OCI-LY7 (cell line): ENCODE results near the gene HCFC2. TPM values are rescaled to one million over a fixed set of nuclear protein-coding genes. Genes with fewer than 3 reads are reported as not detected.

Experiments used
- BruUV-seq: library from RNA; stranded (reverse); fragments of 400-500 nt; replicated peaks from 2 replicates; lab custom pipeline; 2021; lab: Mats Ljungman, UMichigan
- CTCF ChIA-PET: fragments of 300-600 bp; sonication (Branson Sonifier 250); formaldehyde crosslinking; loops from one replicate; lab custom pipeline; 2022; ENCODE audit warnings: antibody characterized with exemption; ENCODE audit not compliant: unreplicated experiment; lab: Charles Lee
- POLR2A ChIA-PET: fragments of 300-600 bp; sonication (Branson Sonifier 250); formaldehyde crosslinking; loops from one replicate; lab custom pipeline; 2022; ENCODE audit warnings: antibody characterized with exemption; lab: Charles Lee
- DNase-seq: peaks from one replicate; pipeline ENCODE4 v3.0.0-alpha.2; 2015; ENCODE audit warnings: low spot score
- H2AFZ ChIP-seq: fragments of 200-600 bp; sonication (generic), shearing (Covaris generic); 2 replicates; pipeline ENCODE4 v1.6.1; 2014; ENCODE audit warnings: mild to moderate bottlenecking, antibody characterized with exemption, low read length, moderate library complexity
- H3K27ac ChIP-seq: fragments of 200-600 bp; sonication (generic); 2 replicates; pipeline ENCODE4 v1.5.1; 2014; ENCODE audit warnings: mixed run types, low read depth, mild to moderate bottlenecking, moderate library complexity, low read length, inconsistent platforms; ENCODE audit not compliant: poor library complexity, severe bottlenecking
- H3K36me3 ChIP-seq: fragments of 200-600 bp; sonication (generic); 2 replicates; pipeline ENCODE4 v1.6.1; 2014; ENCODE audit warnings: mild to moderate bottlenecking, antibody characterized with exemption, low read length, moderate library complexity, mixed read lengths; ENCODE audit not compliant: insufficient read depth
- H3K4me1 ChIP-seq: fragments of 200-600 bp; sonication (generic); 2 replicates; pipeline ENCODE4 v1.5.1; 2014; ENCODE audit warnings: mild to moderate bottlenecking, low read length; ENCODE audit not compliant: insufficient read depth, poor library complexity, severe bottlenecking
- H3K4me2 ChIP-seq: fragments of 200-600 bp; sonication (generic); 2 replicates; pipeline ENCODE4 v1.6.1; 2014; ENCODE audit warnings: mild to moderate bottlenecking, low read length
- H3K4me3 ChIP-seq: fragments of 200-600 bp; sonication (generic); 2 replicates; pipeline ENCODE4 v1.5.1; 2014; ENCODE audit warnings: mild to moderate bottlenecking, low read depth, low read length; ENCODE audit not compliant: poor library complexity, severe bottlenecking
- H3K79me2 ChIP-seq: fragments of 200-600 bp; sonication (generic); 2 replicates; pipeline ENCODE4 v1.6.1; 2016; ENCODE audit warnings: low read depth, mild to moderate bottlenecking, low read length, moderate library complexity, mixed read lengths; ENCODE audit not compliant: insufficient read depth
- H3K9me2 ChIP-seq: fragments of 200-600 bp; sonication (generic); 2 replicates; pipeline ENCODE4 v1.6.1; 2016; ENCODE audit warnings: mild to moderate bottlenecking, low read length, mixed read lengths; ENCODE audit not compliant: insufficient read depth
- H3K9me3 ChIP-seq: fragments of 200-600 bp; sonication (generic); 2 replicates; pipeline ENCODE4 v1.6.1; 2014; ENCODE audit warnings: mild to moderate bottlenecking, mixed run types, low read length, mixed read lengths
- H4K20me1 ChIP-seq: fragments of 200-600 bp; sonication (generic); 2 replicates; pipeline ENCODE4 v1.6.1; 2014; ENCODE audit warnings: mild to moderate bottlenecking, antibody characterized with exemption, low read length, moderate library complexity, mixed read lengths; ENCODE audit not compliant: insufficient read depth
- EZH2phosphoT487 ChIP-seq: fragments of 200-600 bp; sonication (generic); IDR thresholded peaks from 2 replicates; pipeline ENCODE4 v1.6.1; 2018; ENCODE audit warnings: low read depth, borderline replicate concordance, mild to moderate bottlenecking, mixed run types, antibody characterized with exemption, low read length, moderate library complexity, mixed read lengths
- intact Hi-C: fragments of 100-400 bp; cut with micrococcal nuclease; formaldehyde crosslinking; loops from one replicate; pipeline ENCODE4 v1.10.0; 2022; ENCODE audit not compliant: unreplicated experiment
- total RNA-seq, 2 experiments: library from RNA; depleted of rRNA in 1 of 2; stranded (reverse); fragments of >200 nt in 1 of 2; shearing (Covaris generic) in 1 of 2; gene quantifications; 2 replicates each; pipeline ENCODE4 v1.2.3, GENCODE V29; 2014 to 2022
- TF ChIP-seq, protein P1 (sequence below): fragments of 200-600 bp; sonication (generic); conservative IDR thresholded peaks from 2 replicates; pipeline ENCODE4 v1.5.1; 2014; ENCODE audit warnings: mild to moderate bottlenecking, antibody characterized with exemption, low read length, moderate library complexity, mixed read lengths

The HCFC2 gene
- total RNA-seq, 2 experiments from 2014 or later: 8.7 to 11.8 TPM

DNA sequence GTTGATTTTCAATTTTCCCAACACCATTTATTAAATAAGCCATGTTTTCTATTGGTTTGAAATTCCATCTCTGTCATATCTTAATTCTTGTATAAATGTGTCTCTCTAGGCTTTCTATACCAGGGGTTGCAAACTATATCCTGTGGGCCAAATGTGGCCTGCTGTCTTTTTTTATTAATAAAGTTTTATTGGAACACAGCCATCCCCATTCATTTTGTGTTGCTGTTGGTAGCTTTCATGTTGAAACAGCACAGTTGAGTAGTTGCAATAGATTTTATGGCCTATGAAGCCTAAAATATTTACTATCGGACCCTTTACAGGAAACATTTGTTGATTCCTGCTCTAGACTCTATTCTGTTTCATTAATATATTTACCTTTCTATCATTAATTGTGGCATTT, 9.4 kb downstream of the HCFC2 start:
- Histone ChIP-seq H3K4me2 (no peak overlapping the region), H3K9me2 (no peaks in the 10 kb centered on the region), H2AFZ (no peak overlapping the region), H3K4me1 (no peaks in the 10 kb centered on the region), H3K36me3 (peaks cover 34% of the 10 kb centered on the region), H3K27ac (no peak overlapping the region), H3K4me3 (no peak overlapping the region), H4K20me1 (no peaks in the 10 kb centered on the region), H3K79me2 (no peaks in the 10 kb centered on the region), H3K9me3 (no peaks in the 10 kb centered on the region)
- POLR2A ChIA-PET: no interaction called here
- CTCF ChIA-PET: no interaction called here
- TF ChIP-seq, protein P1, sequence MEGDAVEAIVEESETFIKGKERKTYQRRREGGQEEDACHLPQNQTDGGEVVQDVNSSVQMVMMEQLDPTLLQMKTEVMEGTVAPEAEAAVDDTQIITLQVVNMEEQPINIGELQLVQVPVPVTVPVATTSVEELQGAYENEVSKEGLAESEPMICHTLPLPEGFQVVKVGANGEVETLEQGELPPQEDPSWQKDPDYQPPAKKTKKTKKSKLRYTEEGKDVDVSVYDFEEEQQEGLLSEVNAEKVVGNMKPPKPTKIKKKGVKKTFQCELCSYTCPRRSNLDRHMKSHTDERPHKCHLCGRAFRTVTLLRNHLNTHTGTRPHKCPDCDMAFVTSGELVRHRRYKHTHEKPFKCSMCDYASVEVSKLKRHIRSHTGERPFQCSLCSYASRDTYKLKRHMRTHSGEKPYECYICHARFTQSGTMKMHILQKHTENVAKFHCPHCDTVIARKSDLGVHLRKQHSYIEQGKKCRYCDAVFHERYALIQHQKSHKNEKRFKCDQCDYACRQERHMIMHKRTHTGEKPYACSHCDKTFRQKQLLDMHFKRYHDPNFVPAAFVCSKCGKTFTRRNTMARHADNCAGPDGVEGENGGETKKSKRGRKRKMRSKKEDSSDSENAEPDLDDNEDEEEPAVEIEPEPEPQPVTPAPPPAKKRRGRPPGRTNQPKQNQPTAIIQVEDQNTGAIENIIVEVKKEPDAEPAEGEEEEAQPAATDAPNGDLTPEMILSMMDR: no peak
- TF ChIP-seq EZH2phosphoT487: no peak
- intact Hi-C loops: no loop called here
- no peak for DNase-seq
- BruUV-seq: no TSS peak

DNA sequence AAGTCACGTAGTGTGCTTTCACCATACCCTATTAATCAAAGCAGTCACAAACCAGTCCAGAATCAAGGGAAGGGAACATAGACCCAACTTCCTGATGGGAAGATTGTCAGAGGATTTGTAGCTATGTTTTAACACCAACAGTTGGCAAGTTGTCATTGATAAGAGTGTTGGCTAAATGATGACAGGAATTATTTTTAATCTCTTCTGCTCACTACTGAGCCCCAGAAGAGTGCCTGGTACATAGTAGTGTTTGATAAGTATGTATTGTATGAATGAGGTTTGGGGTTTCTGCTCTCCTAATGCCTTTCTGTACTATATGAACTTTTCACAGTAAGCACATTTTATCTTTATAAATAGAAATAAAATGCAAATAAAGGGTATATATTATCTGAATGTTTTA, 14.7 kb downstream of the HCFC2 start:
- intact Hi-C loops: no loop called here
- ChIA-PET CTCF (no interaction called here), POLR2A (no interaction called here)
- no TSS peak for BruUV-seq
- Histone ChIP-seq H3K4me3 (no peak overlapping the region), H3K9me2 (no peaks in the 10 kb centered on the region), H3K9me3 (no peaks in the 10 kb centered on the region), H3K4me2 (no peak overlapping the region), H2AFZ (no peak overlapping the region), H3K36me3 (peaks cover 49% of the 10 kb centered on the region), H3K79me2 (no peaks in the 10 kb centered on the region), H3K27ac (no peak overlapping the region), H3K4me1 (no peaks in the 10 kb centered on the region), H4K20me1 (no peaks in the 10 kb centered on the region)
- no peak for DNase-seq
- TF ChIP-seq, protein P1: no peak
- no peak for TF ChIP-seq EZH2phosphoT487

DNA sequence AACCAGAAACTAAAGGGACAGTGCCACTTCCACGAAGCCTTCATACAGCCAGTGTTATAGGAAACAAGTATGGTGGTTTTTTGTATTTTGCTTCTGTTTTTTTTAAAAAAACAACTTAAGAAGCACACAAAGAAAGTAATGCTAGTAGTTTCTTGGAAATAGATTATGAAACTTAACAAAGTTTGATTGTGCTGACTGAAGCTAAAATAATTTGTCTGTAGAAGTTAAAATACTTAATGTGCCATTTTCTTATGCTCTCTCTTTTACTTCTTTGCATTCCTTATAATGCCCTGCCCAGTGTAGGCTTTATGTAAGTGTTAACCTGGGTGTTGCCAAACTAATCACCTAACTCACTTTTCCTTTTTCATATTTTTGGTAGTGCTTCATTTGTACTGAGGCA, 16.4 kb downstream of the HCFC2 start:
- no peak overlapping the region for H2AFZ ChIP-seq

More for the DNA sequence above, 16.4 kb downstream of the HCFC2 start:
- BruUV-seq: no TSS peak
- Histone ChIP-seq H3K4me2 (no peak overlapping the region), H3K9me2 (no peaks in the 10 kb centered on the region), H3K4me1 (no peaks in the 10 kb centered on the region), H3K79me2 (no peaks in the 10 kb centered on the region), H3K27ac (no peak overlapping the region), H3K36me3 (peaks cover 65% of the 10 kb centered on the region), H3K9me3 (no peaks in the 10 kb centered on the region), H3K4me3 (no peak overlapping the region), H4K20me1 (no peaks in the 10 kb centered on the region)
- no peak for TF ChIP-seq EZH2phosphoT487
- TF ChIP-seq, protein P1: no peak
- CTCF ChIA-PET: no interaction called here
- DNase-seq: no peak
- POLR2A ChIA-PET: no interaction called here
- intact Hi-C loops: no loop called here
